Mesenchymal stem cell (in vitro differentiated cells and primary cell): Measurements from ENCODE around the gene ABCC10.

ENCODE experiments used
- DNase-seq: peaks from one replicate; pipeline ENCODE4 v3.0.0-alpha.2; 2013
- H2AFZ ChIP-seq: one replicate; pipeline ENCODE4 v1.6.1; 2013; ENCODE audit warnings: low read depth, mild to moderate bottlenecking, control low read depth, inconsistent platforms, low read length, moderate library complexity
- H2AK5ac ChIP-seq: 2 replicates; pipeline ENCODE4 v1.6.1; 2013; ENCODE audit warnings: low read length, moderate library complexity, mild to moderate bottlenecking, inconsistent platforms; ENCODE audit not compliant: severe bottlenecking
- H2BK120ac ChIP-seq: one replicate; pipeline ENCODE4 v1.6.1; 2013; ENCODE audit warnings: low read depth, mild to moderate bottlenecking, inconsistent platforms, low read length, moderate library complexity
- H2BK12ac ChIP-seq, 2 experiments: one replicate each; pipeline ENCODE4 v1.6.1; 2013; ENCODE audit warnings: inconsistent platforms in 2 of 2, low read length in 2 of 2, mild to moderate bottlenecking in 2 of 2, moderate library complexity in 2 of 2, control low read depth in 1 of 2
- H2BK15ac ChIP-seq: one replicate; pipeline ENCODE4 v1.6.1; 2013; ENCODE audit warnings: mild to moderate bottlenecking, low read depth, inconsistent platforms; ENCODE audit not compliant: poor library complexity, severe bottlenecking
- H2BK5ac ChIP-seq: 2 replicates; pipeline ENCODE4 v1.6.1; 2013; ENCODE audit warnings: low read depth, mild to moderate bottlenecking, low read length, control low read depth, inconsistent platforms; ENCODE audit not compliant: poor library complexity, severe bottlenecking
- H3K14ac ChIP-seq, 2 experiments: one replicate each; pipeline ENCODE4 v1.6.1; 2013; ENCODE audit warnings: inconsistent platforms in 2 of 2, low read length in 2 of 2, control low read depth in 1 of 2, mild to moderate bottlenecking in 1 of 2, moderate library complexity in 1 of 2
- H3K18ac ChIP-seq, 2 experiments: one replicate each; pipeline ENCODE4 v1.6.1; 2013; ENCODE audit warnings: inconsistent platforms in 2 of 2, low read length in 2 of 2, control low read depth in 1 of 2, low read depth in 1 of 2, mild to moderate bottlenecking in 1 of 2
- H3K23ac ChIP-seq, 2 experiments: one replicate each; pipeline ENCODE4 v1.6.1; 2013; ENCODE audit warnings: inconsistent platforms in 2 of 2, low read length in 2 of 2, mild to moderate bottlenecking in 2 of 2, moderate library complexity in 2 of 2, control low read depth in 1 of 2
- H3K27ac ChIP-seq: 2 replicates; pipeline ENCODE4 v1.5.1; 2013; ENCODE audit warnings: mild to moderate bottlenecking, moderate library complexity, low read length, control low read depth, inconsistent platforms; ENCODE audit not compliant: poor library complexity, severe bottlenecking
- H3K27me3 ChIP-seq, 2 experiments: 2 replicates each; pipeline versions ENCODE4 v1.6.1 to v1.7.0; 2013; ENCODE audit warnings: low read length in 2 of 2, mild to moderate bottlenecking in 2 of 2, moderate library complexity in 2 of 2, control low read depth in 1 of 2, inconsistent platforms in 1 of 2; ENCODE audit not compliant: control insufficient read depth in 1 of 2, insufficient read depth in 1 of 2
- H3K36me3 ChIP-seq, 2 experiments: 2 replicates each; pipeline versions ENCODE4 v1.6.1 to v1.7.0; 2013; ENCODE audit warnings: low read length in 2 of 2, control low read depth in 1 of 2, inconsistent platforms in 1 of 2, low read depth in 1 of 2, mild to moderate bottlenecking in 1 of 2; ENCODE audit not compliant: insufficient read depth in 2 of 2, control insufficient read depth in 1 of 2
- H3K4ac ChIP-seq, 2 experiments: one replicate each; pipeline ENCODE4 v1.6.1; 2013; ENCODE audit warnings: inconsistent platforms in 2 of 2, low read length in 2 of 2, mild to moderate bottlenecking in 2 of 2, moderate library complexity in 2 of 2, control low read depth in 1 of 2, low read depth in 1 of 2
- H3K4me1 ChIP-seq: 2 replicates; pipeline ENCODE4 v1.6.1; 2013; ENCODE audit warnings: low read depth, low read length, control low read depth; ENCODE audit not compliant: control insufficient read depth, insufficient read depth
- H3K4me2 ChIP-seq: 2 replicates; pipeline ENCODE4 v1.6.1; 2013; ENCODE audit warnings: low read length, mild to moderate bottlenecking, inconsistent platforms; ENCODE audit not compliant: poor library complexity, severe bottlenecking
- H3K4me3 ChIP-seq, 2 experiments: 2 replicates each; pipeline versions ENCODE4 v1.5.1 to v1.7.0; 2013; ENCODE audit warnings: low read length in 2 of 2, mild to moderate bottlenecking in 2 of 2, control low read depth in 1 of 2, low read depth in 1 of 2; ENCODE audit not compliant: insufficient read depth in 1 of 2
- H3K79me1 ChIP-seq: replicated peaks from 2 replicates; pipeline ENCODE4 v1.6.1; 2013; ENCODE audit warnings: mild to moderate bottlenecking, control low read depth, low read length, inconsistent platforms; ENCODE audit not compliant: poor library complexity, severe bottlenecking
- H3K9ac ChIP-seq: 2 replicates; pipeline ENCODE4 v1.7.0; 2013; ENCODE audit warnings: mild to moderate bottlenecking, low read length, moderate library complexity
- H3K9me3 ChIP-seq: 2 replicates; pipeline ENCODE4 v1.7.0; 2013; ENCODE audit warnings: mild to moderate bottlenecking, low read length; ENCODE audit not compliant: control insufficient read depth
- H4K8ac ChIP-seq: one replicate; pipeline ENCODE4 v1.6.1; 2013; ENCODE audit warnings: inconsistent platforms, mild to moderate bottlenecking, low read length, moderate library complexity
- H4K91ac ChIP-seq: one replicate; pipeline ENCODE4 v1.6.1; 2013; ENCODE audit warnings: mild to moderate bottlenecking, low read length, inconsistent platforms
- whole genome bisulfite sequencing: methylation state at CpG from one replicate; pipeline ENCODE4 v1.1.7; 2013; ENCODE audit warnings: mixed read lengths; 5-methylcytosine and 5-hydroxymethylcytosine counted together

The ABCC10 gene

DNA sequence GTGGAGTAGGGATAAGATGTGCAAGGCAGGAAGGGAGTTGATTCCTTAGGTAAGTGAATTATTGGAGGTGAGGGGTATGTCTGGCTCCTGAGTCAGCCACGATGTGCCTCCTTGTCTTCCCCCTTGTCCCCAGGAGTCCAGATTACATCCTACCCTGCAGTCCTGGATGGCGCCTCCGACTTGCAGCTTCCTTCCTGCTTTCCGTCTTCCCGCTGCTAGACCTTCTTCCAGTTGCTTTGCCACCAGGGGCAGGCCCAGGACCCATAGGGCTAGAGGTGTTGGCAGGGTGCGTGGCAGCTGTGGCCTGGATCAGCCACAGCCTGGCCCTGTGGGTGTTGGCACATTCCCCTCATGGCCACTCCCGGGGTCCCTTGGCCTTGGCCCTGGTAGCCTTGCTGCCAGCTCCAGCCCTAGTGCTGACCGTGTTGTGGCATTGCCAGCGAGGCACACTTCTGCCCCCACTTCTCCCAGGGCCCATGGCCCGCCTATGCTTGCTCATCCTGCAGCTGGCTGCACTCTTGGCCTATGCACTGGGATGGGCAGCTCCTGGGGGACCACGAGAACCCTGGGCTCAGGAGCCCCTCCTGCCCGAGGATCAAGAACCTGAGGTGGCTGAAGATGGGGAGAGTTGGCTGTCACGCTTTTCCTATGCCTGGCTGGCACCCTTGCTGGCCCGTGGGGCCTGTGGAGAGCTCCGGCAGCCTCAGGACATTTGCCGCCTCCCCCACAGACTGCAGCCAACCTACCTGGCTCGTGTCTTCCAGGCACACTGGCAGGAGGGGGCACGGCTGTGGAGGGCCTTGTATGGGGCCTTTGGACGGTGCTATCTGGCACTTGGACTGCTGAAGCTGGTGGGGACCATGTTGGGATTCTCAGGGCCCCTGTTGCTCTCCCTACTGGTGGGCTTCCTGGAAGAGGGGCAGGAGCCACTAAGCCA lies 4.9 kb downstream of the ABCC10 start:
- Histone ChIP-seq H3K4ac (no peak overlapping the region), H2BK12ac (no peak overlapping the region), H2BK120ac (no peak overlapping the region), H4K8ac (peak overlapping the region; percentile 36), H3K23ac (no peak overlapping the region), H3K36me3 (peaks cover 34 to 48% of the 10 kb centered on the region in 2 experiments), H2AK5ac (no peak overlapping the region), H3K79me1 (peaks cover 23% of the 10 kb centered on the region), H4K91ac (peak overlapping the region; percentile 58), H2BK15ac (no peak overlapping the region), H3K9me3 (no peaks in the 10 kb centered on the region), H2AFZ (no peak overlapping the region), H3K4me1 (peaks cover 16% of the 10 kb centered on the region), H3K9ac (no peak overlapping the region), H3K14ac (no peak overlapping the region), H3K4me2 (no peak overlapping the region), H3K27ac (no peak overlapping the region), H3K27me3 (no peaks in the 10 kb centered on the region), H2BK5ac (no peak overlapping the region), H3K4me3 (no peak overlapping the region), H3K18ac (no peak overlapping the region)
- 98% methylated on average over 18 of the region's 19 CpGs for WGBS
- no peak for DNase-seq

DNA sequence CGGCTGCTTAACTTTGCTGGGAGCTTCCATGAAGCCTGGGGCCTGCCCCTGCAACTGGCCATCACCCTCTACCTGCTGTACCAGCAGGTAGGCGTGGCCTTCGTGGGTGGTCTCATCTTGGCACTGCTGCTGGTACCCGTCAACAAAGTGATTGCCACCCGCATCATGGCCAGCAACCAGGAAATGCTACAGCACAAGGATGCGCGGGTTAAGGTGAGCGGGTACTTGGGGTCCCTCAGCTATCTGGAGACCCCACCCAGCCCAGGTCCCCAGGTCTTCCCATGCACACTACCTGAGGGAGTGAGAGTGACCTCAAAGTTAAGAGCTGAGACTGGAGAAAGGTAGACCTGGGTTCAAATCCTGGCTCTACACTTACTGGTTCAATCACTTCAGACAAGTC lies 5.8 kb downstream of the ABCC10 start:
- Histone ChIP-seq H3K9ac (no peak overlapping the region), H2BK15ac (no peak overlapping the region), H3K4me3 (no peak overlapping the region), H2BK120ac (no peak overlapping the region), H3K79me1 (peaks cover 23% of the 10 kb centered on the region), H4K8ac (no peak overlapping the region), H2AK5ac (no peak overlapping the region), H3K4me2 (no peak overlapping the region), H3K4me1 (peaks cover 16% of the 10 kb centered on the region), H3K14ac (no peak overlapping the region), H2BK5ac (no peak overlapping the region), H3K23ac (no peak overlapping the region), H3K18ac (no peak overlapping the region), H3K27ac (no peak overlapping the region), H4K91ac (no peak overlapping the region), H3K4ac (no peak overlapping the region), H3K9me3 (no peaks in the 10 kb centered on the region), H2BK12ac (no peak overlapping the region), H2AFZ (no peak overlapping the region), H3K27me3 (no peaks in the 10 kb centered on the region), H3K36me3 (peaks cover 34 to 56% of the 10 kb centered on the region in 2 experiments)
- DNase-seq = no peak
- 86% methylated on average over 8 of the region's 8 CpGs for WGBS

DNA sequence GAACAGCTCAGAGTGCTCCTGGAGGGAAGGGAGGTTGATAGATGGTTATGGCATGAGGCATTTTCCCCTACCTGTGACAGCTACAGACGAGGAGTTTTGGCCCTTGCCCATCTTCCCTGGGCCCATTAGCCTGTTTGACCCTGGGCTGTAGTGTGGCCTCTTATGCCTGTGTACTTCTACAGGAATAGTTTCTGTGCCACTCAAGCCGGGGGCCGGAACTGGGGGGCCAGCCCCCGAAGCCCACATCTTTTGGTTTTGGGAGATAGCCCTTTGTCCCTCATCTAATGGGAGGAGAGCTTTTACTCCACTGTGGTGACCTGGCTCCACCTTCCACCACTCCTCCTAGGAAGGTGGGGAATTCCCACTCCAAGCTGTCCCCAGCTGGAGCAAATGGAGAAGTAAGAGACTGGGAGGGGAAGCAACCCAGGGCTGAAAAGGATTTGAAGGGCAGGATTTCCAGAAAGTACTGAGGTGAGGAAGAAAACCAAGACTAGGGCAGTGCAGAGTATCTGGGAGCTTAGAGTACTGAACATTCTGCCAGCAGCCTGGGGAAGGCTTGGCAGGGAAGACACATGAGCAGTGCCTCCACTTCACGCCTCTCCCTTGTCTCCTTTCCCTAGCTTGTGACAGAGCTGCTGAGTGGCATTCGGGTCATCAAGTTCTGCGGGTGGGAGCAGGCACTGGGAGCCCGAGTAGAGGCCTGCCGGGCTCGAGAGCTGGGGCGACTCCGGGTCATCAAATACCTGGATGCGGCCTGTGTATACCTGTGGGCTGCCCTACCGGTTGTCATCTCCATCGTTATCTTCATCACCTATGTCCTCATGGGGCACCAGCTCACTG lies 6.9 kb downstream of the ABCC10 start:
- 94% methylated on average over 12 of the region's 15 CpGs for WGBS
- DNase-seq = no peak

DNA sequence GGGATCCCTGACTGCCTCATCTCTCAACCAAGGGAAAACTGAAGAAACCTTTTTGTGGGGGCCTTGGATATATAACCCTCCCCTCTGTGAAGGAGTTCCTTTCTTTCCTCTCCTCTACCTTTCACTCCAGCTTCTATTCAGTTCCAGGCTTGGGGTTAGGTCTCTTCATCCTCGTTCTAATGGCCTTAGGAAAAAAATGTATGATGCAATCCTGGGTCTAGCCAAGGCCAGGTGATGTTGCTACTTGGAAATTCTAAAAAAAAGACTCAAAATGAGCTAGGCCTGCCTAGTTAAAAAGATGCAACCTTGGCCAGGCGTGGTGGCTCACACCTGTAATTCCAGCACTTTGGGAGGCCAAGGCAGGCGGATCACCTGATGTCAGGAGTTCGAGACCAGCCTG lies 7.6 kb downstream of the ABCC10 start:
- H3K4me2 ChIP-seq = no peak overlapping the region
- no peak overlapping the region for H4K91ac ChIP-seq
- H3K27me3 ChIP-seq = no peaks in the 10 kb centered on the region
- H2AFZ ChIP-seq = no peak overlapping the region
- H3K27ac ChIP-seq = no peak overlapping the region
- no peak overlapping the region for H2BK15ac ChIP-seq
- H3K4ac ChIP-seq = no peak overlapping the region
- H3K18ac ChIP-seq = no peak overlapping the region
- H3K4me3 ChIP-seq = no peak overlapping the region
- peaks cover 48 to 73% of the 10 kb centered on the region in 2 experiments for H3K36me3 ChIP-seq
- H2BK5ac ChIP-seq = no peak overlapping the region
- WGBS = 100% methylated on average over 3 of the region's 4 CpGs
- H3K4me1 ChIP-seq = peaks cover 16% of the 10 kb centered on the region
- H3K23ac ChIP-seq = no peak overlapping the region
- H2BK120ac ChIP-seq = no peak overlapping the region
- H3K9me3 ChIP-seq = no peaks in the 10 kb centered on the region
- H2AK5ac ChIP-seq = no peak overlapping the region
- H2BK12ac ChIP-seq = no peak overlapping the region
- no peak for DNase-seq
- H3K79me1 ChIP-seq = peaks cover 17% of the 10 kb centered on the region
- no peak overlapping the region for H4K8ac ChIP-seq
- H3K9ac ChIP-seq = no peak overlapping the region
- no peak overlapping the region for H3K14ac ChIP-seq

More for the DNA sequence above, 6.9 kb downstream of the ABCC10 start:
- no peak overlapping the region for H4K8ac ChIP-seq
- H3K36me3 ChIP-seq = peaks cover 43 to 67% of the 10 kb centered on the region in 2 experiments
- H3K27ac ChIP-seq = no peak overlapping the region
- H2BK120ac ChIP-seq = no peak overlapping the region
- H3K23ac ChIP-seq = no peak overlapping the region
- no peaks in the 10 kb centered on the region for H3K9me3 ChIP-seq
- no peak overlapping the region for H2BK12ac ChIP-seq
- H3K4me2 ChIP-seq = no peak overlapping the region
- H3K27me3 ChIP-seq = no peaks in the 10 kb centered on the region
- no peak overlapping the region for H2BK5ac ChIP-seq
- no peak overlapping the region for H3K4ac ChIP-seq
- no peak overlapping the region for H4K91ac ChIP-seq
- H3K4me1 ChIP-seq = peaks cover 16% of the 10 kb centered on the region
- H3K4me3 ChIP-seq = no peak overlapping the region
- H3K79me1 ChIP-seq = peaks cover 23% of the 10 kb centered on the region
- no peak overlapping the region for H3K14ac ChIP-seq
- H3K18ac ChIP-seq = no peak overlapping the region
- H2AFZ ChIP-seq = no peak overlapping the region
- no peak overlapping the region for H3K9ac ChIP-seq
- H2BK15ac ChIP-seq = no peak overlapping the region
- no peak overlapping the region for H2AK5ac ChIP-seq
